Neutrophil (primary cell): ENCODE results near the gene ARL4A.

ENCODE experiments used
- H3K27ac ChIP-seq: fragments of 200-600 bp; sonication (generic); 2 replicates; pipeline ENCODE4 v1.5.1; 2016; ENCODE audit warnings: mild to moderate bottlenecking, moderate library complexity
- H3K27me3 ChIP-seq: fragments of 200-600 bp; sonication (generic); 2 replicates; pipeline ENCODE4 v1.6.0; 2016; ENCODE audit warnings: mild to moderate bottlenecking
- H3K36me3 ChIP-seq: fragments of 200-600 bp; sonication (generic); 2 replicates; pipeline ENCODE4 v1.5.1; 2017
- H3K4me1 ChIP-seq, 2 experiments: fragments of 200-600 bp in 1 of 2; sonication (generic) in 1 of 2; 1 replicate in 1 of 2; 2 replicates in 1 of 2; pipeline versions ENCODE4 v1.5.1 to v1.6.1; 2013 to 2016; ENCODE audit warnings: low read depth in 1 of 2, low read length in 1 of 2, mild to moderate bottlenecking in 1 of 2, moderate library complexity in 1 of 2; ENCODE audit not compliant: control insufficient read depth in 1 of 2, insufficient read depth in 1 of 2
- H3K4me3 ChIP-seq, 2 experiments: fragments of 200-600 bp in 1 of 2; sonication (generic) in 1 of 2; 1 replicate in 1 of 2; 2 replicates in 1 of 2; pipeline ENCODE4 v1.5.1; 2013 to 2016; ENCODE audit warnings: low read depth in 1 of 2, low read length in 1 of 2, mild to moderate bottlenecking in 1 of 2, moderate library complexity in 1 of 2
- H3K9me3 ChIP-seq: fragments of 200-600 bp; sonication (generic); 2 replicates; pipeline ENCODE4 v1.5.1; 2016
- TF ChIP-seq, protein P1 (sequence below): fragments of 200-600 bp; sonication (generic); IDR thresholded peaks from 2 replicates; pipeline ENCODE4 v1.5.1; 2016; ENCODE audit warnings: antibody characterized with exemption

Gene ARL4A

DNA sequence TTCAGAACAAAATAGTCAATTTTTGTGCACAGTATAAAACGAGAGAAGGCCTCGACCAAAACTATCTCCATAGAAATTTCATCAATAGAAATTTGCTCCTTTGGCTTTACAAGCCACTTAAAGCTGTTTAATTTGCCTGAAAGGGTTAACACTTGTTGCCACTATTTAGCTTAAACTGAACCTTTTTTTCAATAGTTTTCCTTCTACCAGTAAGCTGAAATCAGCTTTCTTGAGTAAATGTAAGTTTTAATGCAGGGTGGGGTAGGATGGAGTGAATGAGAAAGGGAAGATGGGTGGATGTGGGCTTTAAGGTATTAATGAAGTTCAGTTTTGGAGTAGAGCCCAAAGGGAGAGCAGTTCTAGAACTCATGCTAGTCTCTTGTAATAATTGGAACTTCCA lies 39.5 kb downstream of the ARL4A start:
- no peaks in the 10 kb centered on the region for H3K9me3 ChIP-seq

GRCh38 chr7:12727455-12728191 lies 40.2 kb downstream of the ARL4A start:
- H3K36me3 ChIP-seq = no peaks in the 10 kb centered on the region
- H3K4me3 ChIP-seq = no peak overlapping the region
- H3K9me3 ChIP-seq = no peaks in the 10 kb centered on the region
- TF ChIP-seq, protein P1, sequence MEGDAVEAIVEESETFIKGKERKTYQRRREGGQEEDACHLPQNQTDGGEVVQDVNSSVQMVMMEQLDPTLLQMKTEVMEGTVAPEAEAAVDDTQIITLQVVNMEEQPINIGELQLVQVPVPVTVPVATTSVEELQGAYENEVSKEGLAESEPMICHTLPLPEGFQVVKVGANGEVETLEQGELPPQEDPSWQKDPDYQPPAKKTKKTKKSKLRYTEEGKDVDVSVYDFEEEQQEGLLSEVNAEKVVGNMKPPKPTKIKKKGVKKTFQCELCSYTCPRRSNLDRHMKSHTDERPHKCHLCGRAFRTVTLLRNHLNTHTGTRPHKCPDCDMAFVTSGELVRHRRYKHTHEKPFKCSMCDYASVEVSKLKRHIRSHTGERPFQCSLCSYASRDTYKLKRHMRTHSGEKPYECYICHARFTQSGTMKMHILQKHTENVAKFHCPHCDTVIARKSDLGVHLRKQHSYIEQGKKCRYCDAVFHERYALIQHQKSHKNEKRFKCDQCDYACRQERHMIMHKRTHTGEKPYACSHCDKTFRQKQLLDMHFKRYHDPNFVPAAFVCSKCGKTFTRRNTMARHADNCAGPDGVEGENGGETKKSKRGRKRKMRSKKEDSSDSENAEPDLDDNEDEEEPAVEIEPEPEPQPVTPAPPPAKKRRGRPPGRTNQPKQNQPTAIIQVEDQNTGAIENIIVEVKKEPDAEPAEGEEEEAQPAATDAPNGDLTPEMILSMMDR = no peak
- H3K27ac ChIP-seq = no peak overlapping the region
- peaks cover 0 to 11% of the 10 kb centered on the region in 2 experiments for H3K4me1 ChIP-seq
- H3K27me3 ChIP-seq = no peaks in the 10 kb centered on the region

More for the DNA sequence above, 39.5 kb downstream of the ARL4A start:
- H3K27ac ChIP-seq = no peak overlapping the region
- peaks cover 2 to 16% of the 10 kb centered on the region in 2 experiments for H3K4me1 ChIP-seq
- TF ChIP-seq, protein P1 = no peak
- H3K4me3 ChIP-seq = no peak overlapping the region
- no peaks in the 10 kb centered on the region for H3K36me3 ChIP-seq
- H3K27me3 ChIP-seq = no peaks in the 10 kb centered on the region

DNA sequence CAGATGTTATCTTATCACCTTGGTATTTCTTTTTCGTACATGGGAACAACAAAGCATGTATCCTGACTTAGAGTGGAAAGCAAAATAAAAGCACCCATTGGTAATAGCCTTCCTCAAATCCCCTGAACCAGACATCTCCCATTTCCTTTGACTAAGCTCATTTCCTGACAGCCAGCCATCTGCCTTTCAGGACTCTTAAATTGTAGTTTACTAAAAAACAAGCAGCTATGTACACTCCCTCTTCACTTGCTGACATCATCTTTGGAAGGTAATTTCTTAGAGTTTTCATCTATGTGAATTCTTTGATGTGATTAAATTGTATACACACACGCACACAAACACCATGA lies 40.7 kb downstream of the ARL4A start:
- H3K9me3 ChIP-seq = no peaks in the 10 kb centered on the region
- H3K27me3 ChIP-seq = no peaks in the 10 kb centered on the region
- H3K27ac ChIP-seq = no peak overlapping the region
- TF ChIP-seq, protein P1 = no peak
- no peak overlapping the region for H3K4me3 ChIP-seq
- H3K4me1 ChIP-seq = peaks cover 0 to 6% of the 10 kb centered on the region in 2 experiments
- H3K36me3 ChIP-seq = no peaks in the 10 kb centered on the region

DNA sequence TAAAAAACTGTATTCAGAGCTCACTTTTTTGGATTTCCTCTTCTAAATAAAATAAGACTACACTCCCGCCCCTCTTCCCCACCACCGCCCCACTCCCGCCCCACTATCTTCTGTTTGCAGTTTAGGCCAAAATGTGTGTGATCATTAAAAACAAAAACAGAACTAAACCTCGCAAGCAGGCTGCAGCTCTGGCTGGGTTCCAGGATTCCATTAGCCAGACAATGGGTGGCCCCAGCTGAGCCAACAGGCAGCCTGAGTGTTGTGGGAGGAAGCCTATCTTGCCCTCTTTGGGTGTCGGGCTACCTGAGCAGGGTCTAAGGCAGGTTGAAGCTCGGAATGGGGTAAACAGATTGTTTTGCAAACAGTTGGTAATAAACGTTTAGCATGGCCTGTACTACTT lies 41.7 kb downstream of the ARL4A start:
- Histone ChIP-seq H3K27me3 (no peaks in the 10 kb centered on the region), H3K4me3 (no peak overlapping the region), H3K4me1 (peaks cover 0 to 6% of the 10 kb centered on the region in 2 experiments), H3K36me3 (no peaks in the 10 kb centered on the region), H3K27ac (no peak overlapping the region), H3K9me3 (no peaks in the 10 kb centered on the region)
- TF ChIP-seq, protein P1 = no peak

DNA sequence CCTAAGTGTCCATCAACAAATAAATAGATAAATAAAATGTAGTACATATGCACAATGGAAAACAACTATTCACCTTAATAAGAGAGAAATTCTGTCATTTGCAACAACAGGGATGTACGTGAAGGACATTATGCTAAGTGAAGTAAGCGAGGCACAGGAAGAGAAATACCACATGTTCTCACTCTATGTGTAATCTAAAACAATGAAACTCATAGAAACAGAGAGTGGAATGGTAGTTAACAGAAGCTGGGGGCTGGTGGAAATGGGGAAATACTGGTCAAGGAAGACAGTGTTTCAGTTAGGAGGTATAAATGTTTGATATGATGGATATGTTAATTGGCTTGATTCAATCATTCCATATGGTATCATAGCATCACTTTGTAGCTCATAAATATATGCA lies 43.1 kb downstream of the ARL4A start:
- H3K27me3 ChIP-seq = no peaks in the 10 kb centered on the region
- H3K9me3 ChIP-seq = no peaks in the 10 kb centered on the region
- TF ChIP-seq, protein P1 = no peak
- H3K4me3 ChIP-seq = no peak overlapping the region
- H3K36me3 ChIP-seq = no peaks in the 10 kb centered on the region
- H3K4me1 ChIP-seq = peaks cover 0 to 6% of the 10 kb centered on the region in 2 experiments
- H3K27ac ChIP-seq = no peak overlapping the region
